ENCODE results near the gene RAD51C.
A peak's percentile ranks its signal among the peaks of the same experiment; 100 is the strongest.
"Not testable (repeated sequence)": the region's sequence is repeated elsewhere in the genome, so short reads cannot be mapped to it uniquely, and the experiment has no call there.

Gene RAD51C

GRCh38 chr17:58692239-58693055, at the start of gene RAD51C:
TSS of gene RAD51C (plus strand) at chr17:58692602. CDS start at chr17:58692644, 42 bp downstream.
- DNase-seq = peak; percentile 92

GRCh38 chr17:58643147-58643546, 49.3 kb upstream of the RAD51C start:
- DNase-seq = no peak

GRCh38 chr17:58648236-58648635, 44.2 kb upstream of the RAD51C start:
- no peak for DNase-seq

- DNase-seq = not testable (repeated sequence)
These were observed 34.2 kb upstream of the RAD51C start for GRCh38 chr17:58657962-58658803.

- peak; percentile 95 for DNase-seq
These were observed 33.3 kb upstream of the RAD51C start for GRCh38 chr17:58658804-58659713.

DNA sequence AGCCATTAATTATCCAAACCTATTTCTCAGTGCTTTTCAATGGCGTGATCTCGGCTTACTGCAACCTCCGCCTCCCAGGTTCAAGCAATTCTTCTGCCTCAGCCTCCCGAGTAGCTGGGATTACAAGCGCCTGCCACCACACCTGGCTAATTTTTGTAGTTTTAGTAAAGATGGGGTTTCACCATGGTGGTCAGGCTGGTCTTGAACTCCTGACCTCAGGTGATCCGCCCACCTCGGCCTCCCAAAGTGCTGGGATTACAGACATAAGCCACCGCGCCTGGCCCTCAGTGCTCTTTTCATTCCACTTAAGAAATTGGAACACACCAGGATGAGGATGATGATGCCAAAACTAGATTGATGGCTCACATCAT, 32.7 kb upstream of the RAD51C start:
- DNase-seq = not testable (repeated sequence)

DNA sequence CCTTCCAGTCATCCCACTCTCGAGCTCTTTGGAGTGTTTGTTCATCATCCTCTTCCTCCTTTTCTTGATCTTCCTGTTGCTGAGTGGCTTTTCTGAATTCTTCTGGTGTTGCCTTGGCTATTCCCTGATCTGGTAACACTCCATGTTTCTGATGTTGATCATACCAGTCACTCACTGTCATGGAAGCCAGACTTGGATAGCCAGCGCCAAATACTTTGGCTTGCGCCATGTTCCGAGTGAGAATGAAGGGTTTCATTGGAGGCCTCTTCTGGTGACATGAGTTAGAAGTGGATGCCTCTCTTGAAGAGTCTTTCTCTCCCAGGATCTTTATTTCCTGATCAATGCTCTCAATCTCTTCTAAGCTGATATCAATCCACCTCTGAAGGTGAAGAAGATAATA, 31.8 kb upstream of the RAD51C start:
- DNase-seq = no peak

DNA sequence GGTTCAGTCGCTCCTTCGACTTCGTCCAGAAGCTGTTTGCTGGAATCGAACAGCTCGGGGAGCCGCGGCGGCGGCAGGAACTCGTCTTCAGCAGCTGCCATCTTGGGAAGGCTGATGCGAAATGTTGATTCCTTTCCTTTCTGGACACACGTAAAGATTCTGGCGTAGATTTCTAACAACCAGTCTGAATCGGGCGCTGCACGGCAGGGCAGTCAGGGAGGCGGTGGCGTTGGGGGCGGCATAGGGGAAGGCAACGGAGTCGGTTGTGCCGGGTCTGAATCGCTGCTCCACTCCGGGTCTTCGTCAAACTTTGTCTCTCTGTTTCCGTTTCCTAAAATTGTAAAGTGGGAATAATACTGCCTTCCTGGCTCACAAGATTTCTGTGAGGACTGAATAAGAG, 30.9 kb upstream of the RAD51C start:
- no peak for DNase-seq

DNA sequence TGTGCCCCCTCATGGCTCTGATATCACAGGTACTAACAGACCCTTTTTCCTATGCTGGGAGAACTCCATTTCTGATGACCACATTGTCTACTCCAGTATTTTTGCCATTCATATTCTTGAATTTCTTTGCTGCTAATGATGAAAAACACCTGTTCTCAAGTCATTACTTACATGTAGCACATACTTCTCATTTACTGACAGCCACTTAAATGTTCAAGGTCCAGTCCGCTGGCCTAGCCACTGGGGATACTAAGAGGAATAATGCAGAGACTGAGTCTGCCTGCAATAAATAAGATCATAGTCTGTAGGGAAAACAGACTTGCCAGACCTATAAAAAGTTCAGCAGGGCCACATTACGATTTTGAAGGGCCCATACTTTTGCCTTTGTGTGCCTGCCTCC, 28.1 kb upstream of the RAD51C start:
- no peak for DNase-seq

- DNase-seq = peak; percentile 60
These were observed 26.2 kb upstream of the RAD51C start for GRCh38 chr17:58665946-58666857.

- DNase-seq = peak; percentile 60
These were observed 25.5 kb upstream of the RAD51C start for GRCh38 chr17:58666858-58667267.

GRCh38 chr17:58667934-58668597, 24.3 kb upstream of the RAD51C start:
- no peak for DNase-seq

DNA sequence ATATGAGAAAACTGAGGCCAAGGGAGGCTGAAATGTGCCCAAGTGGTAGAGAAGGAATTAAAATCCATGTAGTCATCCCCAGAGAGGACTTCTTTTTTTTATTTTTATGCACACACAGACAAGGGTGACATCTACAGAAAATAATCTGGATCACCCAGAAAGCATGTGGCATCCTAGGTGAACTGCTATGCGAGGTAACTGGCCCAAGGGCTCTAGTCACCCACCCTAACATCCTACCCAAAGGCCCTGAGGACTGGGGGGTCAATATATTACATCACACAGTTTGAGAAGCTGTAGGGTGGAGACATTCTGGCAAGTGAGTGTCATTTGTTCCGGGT, 23.8 kb upstream of the RAD51C start:
- no peak for DNase-seq

DNA sequence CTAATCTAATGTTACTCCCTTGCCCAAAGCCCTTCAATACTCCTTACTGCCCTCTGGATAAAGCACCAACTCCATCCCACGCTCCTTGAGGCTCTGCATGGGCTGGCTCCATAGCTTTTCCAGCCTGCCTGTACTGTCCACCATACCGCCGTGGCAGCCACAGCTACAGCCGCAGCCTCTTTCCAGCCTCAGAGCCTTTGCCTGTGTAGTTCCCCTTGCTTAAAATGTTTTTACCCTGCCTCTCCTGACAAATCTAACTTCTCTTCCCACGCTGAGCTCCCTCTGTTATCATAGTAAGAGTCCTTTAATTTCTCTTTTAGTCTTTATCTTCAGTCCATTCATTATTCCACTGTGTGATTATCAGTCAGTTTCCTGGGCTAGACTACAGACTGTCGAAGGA, 22.5 kb upstream of the RAD51C start:
- DNase-seq = no peak

GRCh38 chr17:58671969-58672368, 20.4 kb upstream of the RAD51C start:
- DNase-seq = no peak

GRCh38 chr17:58677194-58677880, 15.1 kb upstream of the RAD51C start:
- no peak for DNase-seq

- not testable (repeated sequence) for DNase-seq
These were observed 14.1 kb upstream of the RAD51C start for GRCh38 chr17:58678287-58678686.

GRCh38 chr17:58679263-58680037, 13.0 kb upstream of the RAD51C start:
- no peak for DNase-seq

DNA sequence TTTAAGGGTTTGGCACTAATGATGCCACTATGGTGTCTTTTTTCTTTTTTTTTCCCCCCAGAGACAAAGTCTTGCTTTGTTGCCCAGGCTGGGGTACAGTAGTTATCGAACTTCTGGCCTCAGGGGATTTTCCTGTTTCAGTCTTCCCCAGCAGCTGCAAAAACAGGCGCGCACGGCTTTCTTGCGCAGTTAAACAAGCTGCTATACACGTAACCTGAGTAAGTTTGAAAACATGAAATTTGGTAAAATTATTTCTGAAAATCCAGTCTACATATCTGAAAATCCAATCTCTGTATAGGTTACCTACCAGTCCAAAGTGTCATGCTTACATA, 12.4 kb upstream of the RAD51C start:
- DNase-seq = no peak

GRCh38 chr17:58684003-58684402, 8.4 kb upstream of the RAD51C start:
- DNase-seq = no peak
